NOMO-1 treated with DMSO at 0.1 percent for 48 hours (cell line): ENCODE data around the gene MUC5AC.
"Not testable (repeated sequence)": the region's sequence is repeated elsewhere in the genome, so short reads cannot be mapped to it uniquely, and the experiment has no call there.

Experiments used
- DNase-seq: peaks from one replicate; lab custom pipeline; 2025; ENCODE audit not compliant: unreplicated experiment; lab: John Stamatoyannopoulos, UW

MUC5AC gene, protein sequence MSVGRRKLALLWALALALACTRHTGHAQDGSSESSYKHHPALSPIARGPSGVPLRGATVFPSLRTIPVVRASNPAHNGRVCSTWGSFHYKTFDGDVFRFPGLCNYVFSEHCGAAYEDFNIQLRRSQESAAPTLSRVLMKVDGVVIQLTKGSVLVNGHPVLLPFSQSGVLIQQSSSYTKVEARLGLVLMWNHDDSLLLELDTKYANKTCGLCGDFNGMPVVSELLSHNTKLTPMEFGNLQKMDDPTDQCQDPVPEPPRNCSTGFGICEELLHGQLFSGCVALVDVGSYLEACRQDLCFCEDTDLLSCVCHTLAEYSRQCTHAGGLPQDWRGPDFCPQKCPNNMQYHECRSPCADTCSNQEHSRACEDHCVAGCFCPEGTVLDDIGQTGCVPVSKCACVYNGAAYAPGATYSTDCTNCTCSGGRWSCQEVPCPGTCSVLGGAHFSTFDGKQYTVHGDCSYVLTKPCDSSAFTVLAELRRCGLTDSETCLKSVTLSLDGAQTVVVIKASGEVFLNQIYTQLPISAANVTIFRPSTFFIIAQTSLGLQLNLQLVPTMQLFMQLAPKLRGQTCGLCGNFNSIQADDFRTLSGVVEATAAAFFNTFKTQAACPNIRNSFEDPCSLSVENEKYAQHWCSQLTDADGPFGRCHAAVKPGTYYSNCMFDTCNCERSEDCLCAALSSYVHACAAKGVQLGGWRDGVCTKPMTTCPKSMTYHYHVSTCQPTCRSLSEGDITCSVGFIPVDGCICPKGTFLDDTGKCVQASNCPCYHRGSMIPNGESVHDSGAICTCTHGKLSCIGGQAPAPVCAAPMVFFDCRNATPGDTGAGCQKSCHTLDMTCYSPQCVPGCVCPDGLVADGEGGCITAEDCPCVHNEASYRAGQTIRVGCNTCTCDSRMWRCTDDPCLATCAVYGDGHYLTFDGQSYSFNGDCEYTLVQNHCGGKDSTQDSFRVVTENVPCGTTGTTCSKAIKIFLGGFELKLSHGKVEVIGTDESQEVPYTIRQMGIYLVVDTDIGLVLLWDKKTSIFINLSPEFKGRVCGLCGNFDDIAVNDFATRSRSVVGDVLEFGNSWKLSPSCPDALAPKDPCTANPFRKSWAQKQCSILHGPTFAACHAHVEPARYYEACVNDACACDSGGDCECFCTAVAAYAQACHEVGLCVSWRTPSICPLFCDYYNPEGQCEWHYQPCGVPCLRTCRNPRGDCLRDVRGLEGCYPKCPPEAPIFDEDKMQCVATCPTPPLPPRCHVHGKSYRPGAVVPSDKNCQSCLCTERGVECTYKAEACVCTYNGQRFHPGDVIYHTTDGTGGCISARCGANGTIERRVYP (N-terminal part only)

DNA sequence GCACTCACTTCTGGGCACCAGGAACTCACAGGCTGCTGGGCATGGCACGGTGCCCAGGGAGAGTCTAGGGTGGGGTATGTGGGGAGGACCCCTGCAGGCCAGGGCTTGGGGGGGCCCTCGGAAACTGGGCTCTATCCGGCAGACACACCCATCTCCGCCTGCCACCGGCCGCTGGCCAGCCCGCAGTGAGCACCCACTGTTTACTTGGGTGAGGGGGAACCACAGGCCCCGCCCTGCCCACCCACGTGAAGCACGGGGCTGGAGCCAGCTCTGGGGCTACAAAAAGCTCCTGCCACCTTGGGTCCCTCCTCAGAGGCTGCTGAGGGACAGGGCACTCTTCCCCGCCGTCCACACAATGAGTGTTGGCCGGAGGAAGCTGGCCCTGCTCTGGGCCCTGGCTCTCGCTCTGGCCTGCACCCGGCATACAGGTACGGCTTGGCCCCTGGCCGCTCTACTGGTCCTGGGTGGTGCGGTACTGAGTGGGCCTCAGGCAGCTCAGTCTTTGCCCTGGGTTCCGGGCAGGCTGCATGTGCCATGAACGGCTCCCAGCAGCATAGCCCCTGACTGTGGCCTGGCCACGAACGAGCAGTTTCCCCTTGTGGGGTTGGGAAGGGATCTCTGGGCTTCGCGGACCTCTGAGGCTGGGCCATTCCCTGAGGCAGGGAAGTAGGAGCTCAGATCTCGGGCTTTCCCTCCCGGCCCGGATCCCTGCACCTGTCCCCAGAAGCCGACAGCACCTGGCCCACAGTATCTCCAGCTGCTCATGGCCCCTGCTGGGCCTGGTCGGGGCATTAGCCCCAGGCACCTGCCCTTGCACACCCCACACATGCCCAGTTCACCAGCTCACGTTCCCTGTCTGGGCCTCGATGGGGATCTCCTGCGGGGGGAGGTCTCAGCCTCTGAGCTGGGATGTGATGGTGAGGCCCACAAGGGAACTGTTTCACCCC lies at the start of gene MUC5AC:
MUC5AC (plus strand) TSS at position 309 of the 947 bp plus-strand sequence; CDS start at position 356, 47 bp downstream.
- no peak for DNase-seq

DNA sequence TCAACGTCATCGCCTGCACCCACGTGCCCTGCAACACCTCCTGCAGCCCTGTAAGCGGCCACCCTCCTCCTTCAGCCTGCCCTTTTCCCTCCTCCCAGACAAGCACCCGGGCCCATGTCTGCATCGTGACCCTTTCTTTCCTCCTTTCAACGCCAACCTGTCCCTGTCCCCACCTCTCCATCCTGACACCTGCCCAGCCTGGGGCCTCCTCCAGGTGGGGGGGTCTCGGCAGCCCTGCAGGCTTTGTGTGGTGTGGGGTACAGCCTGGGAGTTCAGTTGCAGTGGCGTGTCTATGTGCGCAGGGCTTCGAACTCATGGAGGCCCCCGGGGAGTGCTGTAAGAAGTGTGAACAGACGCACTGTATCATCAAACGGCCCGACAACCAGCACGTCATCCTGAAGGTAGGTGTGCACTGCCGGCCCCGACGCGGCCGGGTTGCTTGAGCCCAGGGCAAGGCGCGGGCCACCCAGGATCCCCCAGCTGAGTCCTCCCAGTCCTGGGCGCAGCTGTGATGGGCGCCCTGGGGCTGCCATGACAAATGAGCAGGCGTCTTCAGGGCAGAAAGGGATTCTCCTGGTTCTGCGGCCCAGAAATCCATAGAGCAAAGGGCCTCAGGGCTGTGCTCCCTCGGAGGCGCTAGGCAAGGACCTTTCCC lies 49.4 kb upstream of the MUC5AC start:
- no peak for DNase-seq

DNA sequence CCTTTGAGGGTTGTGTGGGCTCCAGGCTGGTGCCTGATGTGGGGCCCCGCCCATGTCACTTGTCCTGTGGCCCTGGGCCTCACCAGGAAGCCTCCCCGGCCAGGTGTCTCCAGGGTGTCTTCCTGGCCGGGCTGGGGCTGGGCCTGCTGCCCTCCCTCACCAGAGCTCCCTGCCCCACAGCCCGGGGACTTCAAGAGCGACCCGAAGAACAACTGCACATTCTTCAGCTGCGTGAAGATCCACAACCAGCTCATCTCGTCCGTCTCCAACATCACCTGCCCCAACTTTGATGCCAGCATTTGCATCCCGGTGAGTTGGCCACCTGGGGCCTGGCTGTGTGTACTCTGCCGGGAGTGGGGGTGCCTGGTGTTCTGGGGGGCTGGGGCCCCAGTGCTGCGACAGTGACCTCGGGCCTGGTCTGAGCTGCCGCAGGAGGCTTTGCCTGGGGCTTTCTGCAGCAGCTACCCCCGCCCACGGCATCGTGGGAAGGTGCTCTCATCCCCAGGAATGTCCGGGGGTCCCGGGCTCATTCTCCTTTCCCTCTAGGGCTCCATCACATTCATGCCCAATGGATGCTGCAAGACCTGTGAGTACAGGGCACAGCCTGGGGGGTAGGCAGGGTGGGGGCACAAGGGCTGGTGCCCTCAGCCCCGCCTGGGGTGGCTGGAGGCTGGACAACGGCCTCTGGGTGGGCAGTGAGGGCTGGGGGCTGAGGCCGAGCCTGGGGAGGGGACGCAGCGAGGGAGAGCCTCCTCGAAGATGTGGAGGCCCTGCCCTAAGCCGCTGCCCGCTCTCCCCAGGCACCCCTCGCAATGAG lies 48.4 kb upstream of the MUC5AC start:
- no peak for DNase-seq

DNA sequence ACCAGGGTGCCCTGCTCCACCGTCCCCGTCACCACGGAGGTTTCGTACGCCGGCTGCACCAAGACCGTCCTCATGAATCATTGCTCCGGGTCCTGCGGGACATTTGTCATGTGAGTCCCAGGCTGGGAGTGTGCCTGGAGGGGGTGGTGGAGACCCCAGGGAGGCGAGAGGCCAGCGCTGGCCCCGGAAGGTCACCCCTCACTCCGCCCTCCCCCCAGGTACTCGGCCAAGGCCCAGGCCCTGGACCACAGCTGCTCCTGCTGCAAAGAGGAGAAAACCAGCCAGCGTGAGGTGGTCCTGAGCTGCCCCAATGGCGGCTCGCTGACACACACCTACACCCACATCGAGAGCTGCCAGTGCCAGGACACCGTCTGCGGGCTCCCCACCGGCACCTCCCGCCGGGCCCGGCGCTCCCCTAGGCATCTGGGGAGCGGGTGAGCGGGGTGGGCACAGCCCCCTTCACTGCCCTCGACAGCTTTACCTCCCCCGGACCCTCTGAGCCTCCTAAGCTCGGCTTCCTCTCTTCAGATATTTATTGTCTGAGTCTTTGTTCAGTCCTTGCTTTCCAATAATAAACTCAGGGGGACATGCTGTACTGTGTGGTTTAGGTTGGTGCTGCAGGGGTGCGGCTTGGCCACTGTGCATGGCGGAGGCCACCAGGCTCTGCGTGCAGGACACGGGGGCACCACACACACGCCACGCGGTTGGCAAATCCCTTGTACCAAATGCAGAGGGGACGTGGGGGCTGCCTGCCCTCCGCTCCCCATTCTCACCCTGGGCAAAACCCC lies 47.6 kb upstream of the MUC5AC start:
- no peak for DNase-seq

DNA sequence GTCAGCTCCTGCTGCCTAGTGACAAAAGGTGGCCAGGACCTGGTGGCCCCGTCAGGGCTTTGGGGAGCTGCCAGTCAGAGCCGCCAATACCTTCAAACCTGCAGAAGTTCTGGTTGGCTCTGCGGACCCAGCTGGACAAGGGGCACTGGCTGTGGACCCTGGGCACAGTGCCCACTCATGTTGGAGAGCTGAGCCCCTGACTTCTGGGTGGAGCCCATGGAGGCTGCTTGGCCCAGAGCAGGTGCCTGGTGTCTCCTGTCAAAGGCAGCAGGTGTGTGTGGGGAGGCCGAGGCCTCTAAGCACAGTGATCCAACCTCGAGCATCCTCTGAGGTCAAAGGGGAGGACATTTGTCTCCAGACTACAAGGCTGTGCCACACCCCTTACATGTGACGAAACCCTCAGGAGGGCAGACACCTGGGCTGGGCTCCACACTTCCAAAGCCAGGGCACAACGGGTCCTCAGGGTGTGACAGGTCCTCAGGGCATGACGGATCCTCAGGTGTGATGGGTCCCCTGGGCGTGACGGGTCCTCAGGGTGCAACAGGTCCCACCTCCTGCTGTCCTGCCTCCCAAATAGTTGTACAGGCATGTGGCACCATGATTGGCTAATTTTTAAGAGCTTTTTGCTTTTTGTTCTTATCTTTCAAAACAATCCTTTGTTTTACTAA lies 46.1 kb upstream of the MUC5AC start:
- no peak for DNase-seq

DNA sequence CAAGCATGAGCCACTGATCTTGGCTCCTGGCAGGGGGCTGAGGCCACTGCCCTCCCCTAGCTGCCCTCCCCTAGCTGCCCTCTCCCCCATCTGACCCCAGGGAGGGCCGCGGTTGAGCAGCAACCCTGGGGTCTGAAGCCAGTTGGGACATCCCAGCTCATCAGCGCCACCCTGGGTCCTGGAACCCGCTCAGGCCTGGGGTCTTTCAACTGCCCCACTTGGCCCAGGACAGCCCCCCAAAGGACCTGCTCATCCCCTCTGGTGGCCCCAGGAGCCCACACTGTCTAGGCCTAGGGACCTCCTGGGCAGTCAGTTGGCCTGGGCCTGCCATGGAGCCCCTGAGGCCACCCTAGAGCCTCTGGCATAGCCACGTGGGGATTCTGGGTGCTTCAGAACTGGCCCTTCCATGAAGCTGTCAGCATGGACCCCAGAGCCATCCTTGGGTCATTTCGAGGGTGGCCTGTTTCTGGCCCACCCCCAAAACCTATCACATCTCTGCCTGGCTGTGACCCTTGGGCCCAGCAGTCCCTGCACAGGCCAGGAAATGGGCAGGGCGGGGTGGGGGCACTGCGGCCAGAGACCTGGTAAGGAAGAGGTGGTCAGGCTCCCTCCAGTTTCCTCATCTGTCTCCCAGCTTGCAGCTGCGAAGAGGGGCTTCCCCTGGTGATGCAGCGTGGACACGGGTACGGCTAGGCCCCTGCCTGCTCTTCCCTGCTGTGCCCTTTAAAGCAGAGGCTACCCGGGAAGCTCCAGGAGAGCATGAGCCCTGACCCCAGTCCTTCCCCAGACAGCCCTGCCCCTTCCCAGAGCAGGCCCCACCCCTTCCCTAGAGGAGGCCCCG lies 45.2 kb upstream of the MUC5AC start:
- no peak for DNase-seq

DNA sequence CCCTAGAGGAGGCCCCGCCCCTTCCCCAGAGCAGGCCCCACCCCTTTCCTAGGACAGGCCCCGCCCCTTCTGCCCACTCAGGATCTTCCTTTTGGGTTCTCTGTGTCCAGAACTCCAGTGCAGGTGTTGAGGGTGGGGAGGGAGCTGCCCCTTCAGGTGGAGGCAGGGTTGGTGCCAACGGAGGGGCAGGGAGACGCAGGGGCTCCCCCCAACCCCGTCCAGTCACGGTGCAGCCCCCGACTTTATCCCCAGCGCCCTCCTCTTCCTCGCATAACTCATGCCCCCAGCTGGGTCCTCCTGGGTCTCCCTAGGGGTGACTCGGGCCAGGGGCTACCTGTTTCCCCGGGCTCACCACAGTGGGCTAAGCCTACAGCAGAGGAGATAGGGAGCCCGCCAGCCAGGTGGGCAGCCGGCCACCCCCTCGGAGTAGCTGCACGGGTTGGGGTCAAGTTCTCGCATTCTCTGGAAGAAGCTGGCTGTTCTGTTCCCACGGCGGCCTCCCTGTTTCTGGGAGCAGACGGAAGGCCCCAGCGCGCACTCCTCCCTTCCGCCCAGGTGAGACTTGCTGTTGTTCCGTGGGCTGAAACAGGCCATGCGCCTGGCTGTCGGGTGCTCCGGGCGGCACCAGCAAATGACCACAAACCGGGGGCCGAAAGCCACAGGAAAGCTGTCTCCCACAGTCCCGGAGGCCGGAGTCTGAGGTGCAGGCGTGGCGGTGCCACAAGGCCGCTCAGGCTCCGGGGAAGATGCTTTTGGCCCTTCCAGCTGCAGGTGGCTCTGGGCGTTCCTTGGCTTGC lies 44.1 kb upstream of the MUC5AC start:
- no peak for DNase-seq

DNA sequence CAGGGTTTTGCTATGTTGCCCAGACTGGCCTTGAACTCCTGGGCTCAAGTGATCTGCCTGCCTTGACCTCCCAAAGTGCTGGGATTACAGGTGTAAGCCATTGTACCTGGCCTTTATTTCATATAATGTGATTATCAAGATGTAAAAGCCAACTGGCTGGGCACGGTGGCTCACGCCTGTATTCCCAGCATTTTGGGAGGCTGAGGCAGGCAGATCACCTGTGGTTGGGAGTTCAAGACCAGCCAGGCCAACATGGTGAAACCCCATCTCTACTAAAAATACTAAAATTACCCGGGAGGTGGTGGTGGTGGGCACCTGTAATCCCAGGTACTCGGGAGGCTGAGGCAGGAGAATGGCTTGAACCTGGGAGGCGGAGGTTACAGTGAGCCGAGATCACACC lies 42.5 kb upstream of the MUC5AC start:
- DNase-seq = not testable (repeated sequence)

DNA sequence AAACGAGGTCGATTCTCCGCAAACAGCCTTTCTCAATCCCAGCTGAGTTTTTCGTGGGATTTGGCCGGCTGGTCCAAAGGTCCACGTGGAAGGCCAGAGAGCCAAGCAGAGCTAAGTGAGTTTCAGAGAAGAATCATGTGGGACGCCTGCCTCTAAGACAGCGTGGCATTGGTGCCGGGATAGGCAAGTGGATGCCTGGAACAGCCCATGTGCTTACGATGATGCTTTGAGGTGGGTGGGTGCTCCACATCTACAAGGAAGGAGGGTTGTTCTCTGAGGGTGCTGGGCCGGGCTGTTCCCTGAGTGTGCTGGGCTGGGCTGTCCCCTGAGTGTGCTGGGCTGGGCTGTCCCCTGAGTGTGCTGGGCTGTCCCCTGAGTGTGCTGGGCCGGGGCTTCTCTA lies 41.6 kb upstream of the MUC5AC start:
- DNase-seq = no peak

DNA sequence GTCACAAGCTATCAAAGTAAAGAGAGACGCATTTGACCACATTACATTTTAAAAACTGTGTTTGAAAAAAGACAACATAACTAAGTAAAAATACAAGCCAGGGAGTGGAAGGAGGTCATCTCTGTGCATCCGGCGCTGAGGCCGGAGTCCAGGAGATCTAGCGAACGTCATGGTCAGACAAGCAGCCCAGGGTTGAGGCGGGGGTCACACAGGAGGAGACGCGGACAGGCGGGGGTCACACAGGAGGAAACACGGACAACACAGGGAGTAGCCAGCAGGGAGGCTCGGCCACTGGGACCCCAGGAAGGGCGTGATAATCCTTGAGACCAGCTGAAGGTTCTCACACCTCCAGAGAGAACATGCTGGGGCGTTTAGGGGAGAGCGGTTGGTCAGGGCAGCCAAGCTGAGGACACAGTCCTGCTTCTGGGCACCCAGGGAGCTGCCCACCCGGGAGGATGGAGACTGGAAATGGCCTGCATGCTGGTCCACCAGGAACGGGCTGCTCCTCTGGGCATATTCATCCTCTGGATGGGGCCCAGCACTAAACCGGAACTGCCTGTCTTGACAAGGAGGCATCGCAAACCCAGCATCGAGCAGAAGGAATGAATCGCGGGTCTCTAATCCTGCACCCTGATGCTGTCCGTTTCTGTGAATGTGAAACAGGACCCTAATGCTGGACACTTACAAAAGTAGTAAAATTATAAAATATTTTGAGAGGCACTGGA lies 40.9 kb upstream of the MUC5AC start:
- no peak for DNase-seq

DNA sequence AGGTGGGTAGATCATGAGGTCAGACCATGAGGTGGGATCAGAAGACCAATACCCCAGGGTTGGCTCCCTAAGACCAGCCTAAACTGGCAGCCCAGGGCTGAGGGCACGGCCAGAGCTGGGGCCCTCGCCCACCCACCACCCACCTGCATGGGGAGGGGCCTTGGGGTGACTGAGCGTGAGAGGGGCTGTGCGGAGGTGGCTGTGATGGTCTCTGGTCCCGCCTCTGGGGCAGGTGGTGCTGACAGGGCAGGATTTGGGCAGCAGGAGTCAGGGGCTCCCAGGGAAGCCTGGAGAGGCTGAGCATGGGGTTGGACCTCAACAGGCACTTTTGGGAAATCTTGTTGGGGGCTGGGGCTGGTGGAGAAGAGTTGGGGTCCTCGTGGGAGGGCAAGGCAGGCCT lies 39.8 kb upstream of the MUC5AC start:
- no peak for DNase-seq

DNA sequence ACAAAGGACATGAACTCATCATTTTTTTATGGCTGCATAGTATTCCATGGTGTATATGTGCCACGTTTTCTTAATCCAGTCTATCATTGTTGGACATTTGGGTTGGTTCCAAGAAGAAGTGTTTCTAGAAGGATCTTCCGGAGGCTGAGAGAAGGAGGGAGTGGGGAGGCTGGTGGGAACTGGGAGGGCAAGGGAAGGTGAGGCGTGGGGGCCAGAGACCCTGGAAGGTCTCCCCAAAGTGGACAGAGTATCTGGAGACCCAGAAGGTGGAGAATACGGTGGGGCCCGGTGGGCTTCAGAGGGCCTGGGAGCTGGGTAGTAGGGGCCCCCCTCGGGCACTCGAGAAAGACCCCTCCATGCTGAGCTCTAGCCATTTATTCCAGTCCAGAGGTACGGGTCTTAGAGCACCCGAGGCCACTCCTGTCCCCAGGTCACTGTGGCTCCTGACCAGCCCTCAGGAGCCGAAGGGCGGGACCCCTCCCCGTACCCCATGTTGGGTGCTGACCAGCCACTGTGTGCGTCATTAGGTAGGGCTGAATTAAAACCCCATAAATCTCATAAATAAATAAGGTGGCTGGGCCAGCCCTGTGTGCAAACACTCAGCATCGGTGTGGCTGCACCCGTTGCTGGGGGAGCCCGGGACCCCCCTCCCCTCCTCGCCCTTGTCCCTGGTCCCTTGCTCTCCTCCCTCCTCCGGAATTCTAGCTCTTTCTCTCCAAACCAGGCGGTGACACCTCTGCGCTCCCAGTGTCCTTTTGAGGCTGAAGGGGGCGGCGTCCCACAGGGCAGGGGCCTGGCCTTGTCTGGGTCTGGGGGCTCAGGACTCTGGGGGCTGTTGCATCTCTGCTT lies 38.8 kb upstream of the MUC5AC start:
- no peak for DNase-seq

DNA sequence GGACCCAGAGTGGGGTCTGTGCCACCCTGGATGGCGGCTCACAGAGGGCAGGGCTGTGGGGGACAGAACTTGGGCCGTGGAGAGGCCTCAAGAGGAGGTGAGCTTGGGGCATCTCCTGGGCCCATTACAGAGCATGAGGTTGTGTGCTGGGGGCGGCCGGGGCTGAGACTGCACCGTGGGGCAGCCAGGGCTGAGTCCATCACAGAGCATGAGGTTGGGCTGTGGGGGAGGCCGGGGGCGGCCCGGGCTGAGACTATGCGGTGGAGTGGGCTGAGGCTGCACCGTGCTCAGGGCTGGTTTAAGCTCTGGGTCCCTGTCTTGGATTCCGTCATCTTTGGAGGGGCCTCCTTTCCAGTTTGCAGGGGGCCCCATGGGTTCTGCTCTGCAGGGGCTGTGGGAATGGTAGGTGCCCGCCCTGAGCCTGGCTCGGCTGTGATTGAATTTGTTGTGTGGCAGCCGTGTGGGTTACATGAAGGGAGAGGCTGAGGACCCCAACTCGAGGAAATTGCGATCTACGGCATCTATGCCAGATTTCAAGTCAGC lies 38.1 kb upstream of the MUC5AC start:
- no peak for DNase-seq
